AG04449 (cell line): ENCODE measurements around the gene S1PR1.

ENCODE experiments used
- CTCF ChIA-PET: fragments of 350-600 bp; formaldehyde crosslinking; extraction: SDS; loops from one replicate; lab custom pipeline; 2021; ENCODE audit warnings: antibody characterized with exemption; lab: Yijun Ruan, JAX
- POLR2A ChIA-PET: fragments of 400-600, 350-600 bp; formaldehyde crosslinking; extraction: SDS; loops from one replicate; lab custom pipeline; 2020; ENCODE audit warnings: antibody characterized with exemption, inconsistent platforms; lab: Yijun Ruan, JAX
- DNase-seq: peaks from one replicate; pipeline ENCODE4 v3.0.0-alpha.2; 2010; ENCODE audit warnings: low read depth, low spot score
- H3K4me3 ChIP-seq: 2 replicates; pipeline ENCODE4 v1.5.1; 2011; ENCODE audit warnings: low read depth, mild to moderate bottlenecking, control low read depth, low read length
- CTCF ChIP-seq: IDR thresholded peaks from one replicate; pipeline ENCODE4 v1.5.1; 2011; ENCODE audit warnings: mild to moderate bottlenecking, moderate library complexity, low read length, control low read depth, inconsistent platforms; ENCODE audit not compliant: insufficient read depth; ENCODE audit errors: missing control alignments

The S1PR1 gene

DNA sequence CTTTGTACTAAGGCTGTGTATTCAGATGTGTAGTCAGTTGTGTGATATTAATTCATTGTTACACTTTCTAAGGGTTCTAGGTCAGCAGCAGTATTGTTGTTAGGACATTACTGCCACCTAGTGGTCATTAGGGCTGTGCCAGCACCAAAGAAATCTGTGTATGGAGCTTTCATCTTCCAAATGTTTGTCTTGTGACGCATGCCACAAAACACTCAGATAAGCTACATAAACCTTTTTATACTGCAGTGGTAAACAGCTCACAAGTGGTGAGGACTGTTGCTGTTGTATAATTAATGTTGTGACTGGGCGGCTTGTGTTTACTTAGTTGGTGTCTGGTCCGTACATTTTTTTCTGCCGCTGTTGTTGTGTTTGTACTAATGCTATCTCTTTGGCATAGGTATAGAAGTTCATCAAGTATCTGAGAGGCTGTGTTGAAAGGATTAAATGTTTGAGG lies 51.7 kb downstream of the S1PR1 start:
- peak; percentile 57 for DNase-seq
- ChIA-PET CTCF (interaction anchor here (0.7 to 9.3 kb wide), 66 partner anchors 9 to 419 kb away, joined by 3 to 153 read pairs (median 6); partner anchors contain the start of genes DPH5 and SLC30A7), POLR2A (no interaction called here)
- no peak overlapping the region; the same call in 1 of the 2 replicates for H3K4me3 ChIP-seq
- peak; percentile 71 for TF ChIP-seq CTCF

- CTCF ChIA-PET = interaction anchor here (0.6 to 9.3 kb wide), 20 partner anchors 10 to 422 kb away, joined by 3 to 153 read pairs (median 3); no protein-coding TSS in a partner anchor
- H3K4me3 ChIP-seq = no peak overlapping the region
- no peak for DNase-seq
- POLR2A ChIA-PET = no interaction called here
- no peak for TF ChIP-seq CTCF
Measured at GRCh38 chr1:101290119-101290921, 53.5 kb downstream of the S1PR1 start.
